Endothelial cell of umbilical vein (primary cell): ENCODE measurements around the gene INSIG2. TPM values are rescaled to one million over a fixed set of nuclear protein-coding genes. Genes with fewer than 3 reads are reported as not detected.

ENCODE experiments used
- BruUV-seq: library from RNA; stranded (reverse); fragments of 400-500 nt; replicated peaks from 2 replicates; lab custom pipeline; 2021; lab: Mats Ljungman, UMichigan
- CTCF ChIA-PET: fragments of 300-600, 350-600 bp; sonication (Branson Sonifier 250); formaldehyde crosslinking; loops from one replicate; lab custom pipeline; 2021; ENCODE audit warnings: antibody characterized with exemption, inconsistent platforms; lab: Charles Lee
- POLR2A ChIA-PET: fragments of 300-600, 350-600 bp; sonication (Branson Sonifier 250); formaldehyde crosslinking; loops from one replicate; lab custom pipeline; 2021; ENCODE audit warnings: antibody characterized with exemption, inconsistent platforms; lab: Charles Lee
- DNase-seq: peaks from one replicate; pipeline ENCODE4 v3.0.0-alpha.2; 2011; ENCODE audit warnings: low read depth, low spot score
- FAIRE-seq: peaks from 2 replicates; lab custom pipeline; 2011; peaks lifted over from hg19 to GRCh38; lab: Jason Lieb, UNC
- H2AFZ ChIP-seq: 2 replicates; pipeline ENCODE4 v1.6.0; 2012; ENCODE audit warnings: low read depth, low read length, control low read depth, inconsistent platforms
- H3K27ac ChIP-seq: 2 replicates; pipeline ENCODE4 v1.5.1; 2011; ENCODE audit warnings: low read depth, mild to moderate bottlenecking, control low read depth, low read length, moderate library complexity; ENCODE audit not compliant: insufficient read depth
- H3K27me3 ChIP-seq, 2 experiments: 2 replicates each; pipeline versions ENCODE4 v1.6.0 to v1.6.1; 2011; ENCODE audit warnings: low read length in 2 of 2, mixed read lengths in 1 of 2; ENCODE audit not compliant: control insufficient read depth in 2 of 2, insufficient read depth in 2 of 2
- H3K36me3 ChIP-seq, 2 experiments: 2 replicates in 1 of 2; 3 replicates in 1 of 2; pipeline ENCODE4 v1.5.1; 2011; ENCODE audit warnings: low read length in 2 of 2, mild to moderate bottlenecking in 1 of 2, moderate library complexity in 1 of 2; ENCODE audit not compliant: control insufficient read depth in 2 of 2, insufficient read depth in 2 of 2; ENCODE audit errors: extremely low read depth in 1 of 2
- H3K4me1 ChIP-seq: 3 replicates; pipeline ENCODE4 v1.5.1; 2011; ENCODE audit warnings: mild to moderate bottlenecking, low read length; ENCODE audit not compliant: control insufficient read depth, insufficient read depth; ENCODE audit errors: extremely low read depth
- H3K4me2 ChIP-seq: 2 replicates; pipeline ENCODE4 v1.6.1; 2011; ENCODE audit warnings: low read length, control low read depth, mixed read lengths; ENCODE audit not compliant: insufficient read depth
- H3K4me3 ChIP-seq, 3 experiments: fragments of 200-600 bp in 1 of 3; sonication (generic), shearing (Covaris generic) in 1 of 3; replicated peaks in 1 of 3; 2 replicates each; pipeline ENCODE4 v1.5.1; 2011 to 2016; ENCODE audit warnings: control low read depth in 3 of 3, low read length in 3 of 3, mild to moderate bottlenecking in 2 of 3, inconsistent platforms in 1 of 3, low read depth in 1 of 3, moderate library complexity in 1 of 3; ENCODE audit not compliant: insufficient read depth in 1 of 3
- H3K79me2 ChIP-seq: 2 replicates; pipeline ENCODE4 v1.6.0; 2012; ENCODE audit warnings: low read length, inconsistent platforms; ENCODE audit not compliant: control insufficient read depth, insufficient read depth
- H3K9ac ChIP-seq: replicated peaks from 2 replicates; pipeline ENCODE3; 2011; ENCODE audit warnings: low read length, control low read depth; ENCODE audit not compliant: insufficient read depth; ENCODE audit errors: extremely low read depth
- H3K9me1 ChIP-seq: replicated peaks from 3 replicates; pipeline ENCODE4 v1.6.0; 2011; ENCODE audit warnings: mild to moderate bottlenecking, low read length; ENCODE audit not compliant: control insufficient read depth, insufficient read depth; ENCODE audit errors: extremely low read depth
- H3K9me3 ChIP-seq: replicated peaks from 2 replicates; pipeline ENCODE4 v1.5.1; 2012; ENCODE audit warnings: low read length, inconsistent platforms; ENCODE audit not compliant: control insufficient read depth, insufficient read depth
- H4K20me1 ChIP-seq: replicated peaks from 2 replicates; pipeline ENCODE3; 2011; ENCODE audit warnings: mild to moderate bottlenecking, low read length; ENCODE audit not compliant: control insufficient read depth, insufficient read depth; ENCODE audit errors: extremely low read depth
- CTCF ChIP-seq, 2 donors: IDR thresholded peaks; 1 replicate in 1 of 2; 2 replicates in 1 of 2; pipeline ENCODE4 v1.5.1; 2011; ENCODE audit warnings: low read length in 2 of 2, mild to moderate bottlenecking in 2 of 2, moderate library complexity in 2 of 2, control low read depth in 1 of 2, inconsistent platforms in 1 of 2, low read depth in 1 of 2; ENCODE audit not compliant: insufficient read depth in 1 of 2; ENCODE audit errors: extremely low read depth in 1 of 2
- EZH2 ChIP-seq: IDR thresholded peaks from 2 replicates; pipeline ENCODE4 v1.6.1; 2012; ENCODE audit warnings: borderline replicate concordance, low read depth, mild to moderate bottlenecking, moderate library complexity, low read length, inconsistent platforms; ENCODE audit not compliant: severe bottlenecking
- FOS ChIP-seq: IDR thresholded peaks from 2 replicates; pipeline ENCODE4 v1.6.1; 2011; ENCODE audit warnings: mild to moderate bottlenecking, low read length, moderate library complexity, borderline replicate concordance; ENCODE audit not compliant: insufficient read depth
- GATA2 ChIP-seq: IDR thresholded peaks from 2 replicates; pipeline ENCODE4 v1.7.0; 2011; ENCODE audit warnings: low read depth, mild to moderate bottlenecking, moderate library complexity, mixed read lengths, low read length; ENCODE audit not compliant: insufficient read length, insufficient read depth
- JUN ChIP-seq: IDR thresholded peaks from 2 replicates; pipeline ENCODE4 v1.6.1; 2011; ENCODE audit warnings: borderline replicate concordance, low read depth; ENCODE audit not compliant: insufficient read length, insufficient read depth
- MAX ChIP-seq: IDR thresholded peaks from 2 replicates; pipeline ENCODE4 v1.6.1; 2011; ENCODE audit not compliant: insufficient read depth, insufficient read length
- MYC ChIP-seq: IDR thresholded peaks from one replicate; pipeline ENCODE4 v1.6.1; 2011; ENCODE audit warnings: mild to moderate bottlenecking, low read depth, low read length
- POLR2A ChIP-seq: IDR thresholded peaks from 2 replicates; pipeline ENCODE4 v1.6.1; 2012; ENCODE audit warnings: low read depth, mild to moderate bottlenecking, control low read depth, low read length
- POLR2AphosphoS5 ChIP-seq: IDR thresholded peaks from 2 replicates; pipeline ENCODE4 v1.6.1; 2012; ENCODE audit warnings: low read depth, mild to moderate bottlenecking, control low read depth, low read length, moderate library complexity; ENCODE audit not compliant: insufficient read depth
- dilution Hi-C: fragments of 300-500 bp; cut with MboI; formaldehyde crosslinking; loops from one replicate; pipeline ENCODE4 v1.15.0; 2019; ENCODE audit warnings: low sequenced_read_pairs; ENCODE audit not compliant: extremely low pct_ligation_motif_present
- intact Hi-C: fragments of 100-400 bp; cut with micrococcal nuclease; formaldehyde crosslinking; loops from one replicate; pipeline ENCODE4 v1.10.0; 2022
- polyA plus RNA-seq, 4 experiments: library from polyadenylated mRNA; depleted of rRNA in 3 of 4; stranded (reverse) in 3 of 4; unstranded in 1 of 4; fragments of >200 nt; gene quantifications; 2 replicates each; pipeline versions ENCODE4 v1.2.1 to v1.2.3, GENCODE V29; 2011 to 2012; ENCODE audit warnings: missing spikeins in 1 of 4
- total RNA-seq: library from RNA; stranded (reverse); gene quantifications from 2 replicates; pipeline ENCODE4 v1.2.3, GENCODE V29; 2021

The INSIG2 gene
- total and polyA plus RNA-seq, 2 donors (not counting 3 experiments of a cell fraction or from before 2014, with no cell fraction given), result 24.1 to 26.9 TPM

- dilution Hi-C loops, result no loop called here
- H3K9me1 ChIP-seq, result no peaks in the 10 kb centered on the region
- H2AFZ ChIP-seq, result no peak overlapping the region
- ChIA-PET CTCF (interaction anchor here (2.5 to 7.4 kb wide), 2 partner anchors 12 to 27 kb away, joined by 8 to 75 read pairs; no protein-coding TSS in a partner anchor), POLR2A (no interaction called here)
- DNase-seq, result no peak
- no TSS peak for BruUV-seq
- no peak overlapping the region for H3K4me3 ChIP-seq
- no peak for TF ChIP-seq JUN
- no peak for TF ChIP-seq MYC
- TF ChIP-seq GATA2, result no peak
- TF ChIP-seq MAX, result no peak
- TF ChIP-seq CTCF (IDR thresholded peaks at IDR 0.05; ENCODE audit: extremely low read depth in 1 of 2, insufficient read depth in 1 of 2, low read depth in 1 of 2, low read length in 2 of 2), result no peak
- TF ChIP-seq EZH2, result no peak
- no peak for TF ChIP-seq FOS
- no peak for TF ChIP-seq POLR2AphosphoS5
- no peak for TF ChIP-seq POLR2A
- no peaks in the 10 kb centered on the region for H3K79me2 ChIP-seq
- H3K36me3 ChIP-seq, result no peaks in the 10 kb centered on the region
- H3K9me3 ChIP-seq, result no peaks in the 10 kb centered on the region
- FAIRE-seq, result no peak
- no peaks in the 10 kb centered on the region for H3K4me1 ChIP-seq
- H3K27ac ChIP-seq, result no peak overlapping the region
- no peak overlapping the region for H3K4me2 ChIP-seq
- H4K20me1 ChIP-seq, result no peaks in the 10 kb centered on the region
- intact Hi-C loops, result loop anchor here (2.0 kb wide), 1 partner anchor 13 kb away; no protein-coding TSS in a partner anchor
- no peak overlapping the region for H3K9ac ChIP-seq
- peaks cover 3 to 13% of the 10 kb centered on the region in 2 experiments for H3K27me3 ChIP-seq
These were observed 28.3 kb upstream of the INSIG2 start for GRCh38 chr2:118059919-118060478.
